Measurements from ENCODE around the gene EHD1. TPM values are rescaled to one million over a fixed set of nuclear protein-coding genes. Genes with fewer than 3 reads are reported as not detected.
"Not testable (repeated sequence)": the region's sequence is repeated elsewhere in the genome, so short reads cannot be mapped to it uniquely, and the experiment has no call there.

Gene EHD1
- total RNA-seq, 6 experiments from 2014 or later = 189 to 227 (median 197) TPM

GRCh38 chr11:64848826-64849597 is 29.4 kb downstream of the EHD1 start:
- Mint-ChIP-seq H3K4me3 (no peak overlapping the region; the same call in 1 of the 2 replicates), H3K9me3 (no peaks in the 10 kb centered on the region), H3K27ac (peak overlapping the region; percentile 23; the same call in 1 of the 2 replicates), H3K27me3 (ENCODE audit: insufficient read depth) (peaks cover 18% of the 10 kb centered on the region), H3K4me1 (ENCODE audit: low read depth) (peaks cover 35% of the 10 kb centered on the region), H3K36me3 (ENCODE audit: low read depth) (peaks cover 4% of the 10 kb centered on the region)
- TF ChIP-seq CTCF (IDR thresholded peaks at IDR 0.05) = peak; percentile 47; the same call in 1 of the 2 replicates
- DNase-seq = no peak

GRCh38 chr11:64848214-64848825 is 30.1 kb downstream of the EHD1 start:
- Mint-ChIP-seq H3K27ac (peak overlapping the region; percentile 40), H3K27me3 (ENCODE audit: insufficient read depth) (peaks cover 18% of the 10 kb centered on the region), H3K36me3 (ENCODE audit: low read depth) (peaks cover 4% of the 10 kb centered on the region), H3K4me3 (no peak overlapping the region), H3K9me3 (no peaks in the 10 kb centered on the region), H3K4me1 (ENCODE audit: low read depth) (peaks cover 42% of the 10 kb centered on the region)
- TF ChIP-seq CTCF (IDR thresholded peaks at IDR 0.05) = no peak
- DNase-seq = no peak

- Mint-ChIP-seq H3K9me3 (no peaks in the 10 kb centered on the region), H3K36me3 (ENCODE audit: low read depth) (peaks cover 4% of the 10 kb centered on the region; the same call in 1 of the 2 replicates), H3K27me3 (ENCODE audit: insufficient read depth) (peaks cover 17% of the 10 kb centered on the region), H3K4me3 (no peak overlapping the region), H3K4me1 (ENCODE audit: low read depth) (peaks cover 45% of the 10 kb centered on the region), H3K27ac (peak overlapping the region; percentile 71)
- TF ChIP-seq CTCF (IDR thresholded peaks at IDR 0.05) = peak; percentile 99
- peak; percentile 79 for DNase-seq
Measured at GRCh38 chr11:64846998-64847666, 31.3 kb downstream of the EHD1 start.

GRCh38 chr11:64845776-64846129 is 32.7 kb downstream of the EHD1 start:
- H3K27ac Mint-ChIP-seq; H3K4me3 Mint-ChIP-seq; H3K9me3 Mint-ChIP-seq; H3K36me3 Mint-ChIP-seq (ENCODE audit: low read depth); DNase-seq: not testable (repeated sequence)
- peaks cover 19% of the 10 kb centered on the region for H3K27me3 Mint-ChIP-seq (ENCODE audit: insufficient read depth)
- peaks cover 31% of the 10 kb centered on the region for H3K4me1 Mint-ChIP-seq (ENCODE audit: low read depth)

GRCh38 chr11:64845129-64845775 is 33.2 kb downstream of the EHD1 start:
- H3K27ac Mint-ChIP-seq = peak overlapping the region; percentile 31; the same call in 1 of the 2 replicates
- H3K36me3 Mint-ChIP-seq (ENCODE audit: low read depth) = no peaks in the 10 kb centered on the region
- H3K27me3 Mint-ChIP-seq (ENCODE audit: insufficient read depth) = peaks cover 19% of the 10 kb centered on the region
- TF ChIP-seq CTCF (IDR thresholded peaks at IDR 0.05) = no peak
- peaks cover 26% of the 10 kb centered on the region for H3K4me1 Mint-ChIP-seq (ENCODE audit: low read depth)
- H3K9me3 Mint-ChIP-seq = no peaks in the 10 kb centered on the region
- H3K4me3 Mint-ChIP-seq = no peak overlapping the region; the same call in 1 of the 2 replicates
- no peak for DNase-seq
